Gastrocnemius medialis (tissue), 4 donors: ENCODE measurements around the gene MOBP. TPM values are rescaled to one million over a fixed set of nuclear protein-coding genes. Genes with fewer than 3 reads are reported as not detected.

Experiments
- ATAC-seq, 2 donors: fragments of 150-250 bp; one replicate each; pipeline ENCODE4 v1.9.1; 2016
- DNase-seq, 2 donors: peaks; one replicate each; pipeline ENCODE4 v3.0.0-alpha.2; 2019
- H3K27ac ChIP-seq, 4 donors: fragments of 200-600 bp; sonication (generic); 1 replicate in 1 of 4; 2 replicates in 3 of 4; pipeline ENCODE4 v1.5.1; 2016 to 2018; ENCODE audit warnings: mild to moderate bottlenecking in 2 of 4, moderate library complexity in 1 of 4
- H3K27me3 ChIP-seq, 3 donors: fragments of 200-600 bp; sonication (generic) in 2 of 3; 1 replicate in 1 of 3; 2 replicates in 2 of 3; pipeline versions ENCODE4 v1.5.1 to v1.6.0; 2016 to 2019; ENCODE audit warnings: mild to moderate bottlenecking in 1 of 3, moderate library complexity in 1 of 3
- H3K36me3 ChIP-seq, 2 donors: fragments of 200-600 bp; sonication (generic) in 1 of 2; one replicate each; pipeline ENCODE4 v1.5.1; 2017 to 2018
- H3K4me1 ChIP-seq, 2 donors: fragments of 200-600 bp; sonication (generic) in 1 of 2; one replicate each; pipeline ENCODE4 v1.5.1; 2016 to 2017; ENCODE audit warnings: mild to moderate bottlenecking in 2 of 2
- H3K4me3 ChIP-seq, 4 donors: fragments of 200-600 bp; sonication (generic) in 3 of 4; 1 replicate in 1 of 4; 2 replicates in 3 of 4; pipeline ENCODE4 v1.5.1; 2016 to 2019; ENCODE audit warnings: mild to moderate bottlenecking in 2 of 4
- H3K9me3 ChIP-seq, 3 donors: fragments of 200-600 bp; sonication (generic) in 2 of 3; 1 replicate in 1 of 3; 2 replicates in 2 of 3; pipeline ENCODE4 v1.5.1; 2016 to 2019
- POLR2A ChIP-seq, 2 donors: fragments of 450-650 bp; IDR thresholded peaks; one replicate each; pipeline ENCODE4 v1.6.1; 2017; ENCODE audit warnings: antibody characterized with exemption in 2 of 2, mild to moderate bottlenecking in 2 of 2, moderate library complexity in 2 of 2
- in situ Hi-C, 4 donors: fragments of 200-750 bp; cut with MboI; loops; one replicate each; pipeline versions ENCODE4 v1.15.0 to v1.8.0; 2017; ENCODE audit warnings: low sequenced_read_pairs in 4 of 4
- intact Hi-C: fragments of 100-400 bp; cut with DNase I; formaldehyde crosslinking; loops from one replicate; pipeline ENCODE4 v1.15.1; 2023; ENCODE audit warnings: low total_unique reads
- total RNA-seq, 4 donors: library from RNA; depleted of rRNA; stranded (reverse); fragments of >200 nt; gene quantifications; one replicate each; pipeline versions ENCODE4 v1.1.0 to v1.2.3, GENCODE V29; 2016
- TF ChIP-seq, protein P1 (sequence below), 5 experiments: fragments of 450-650 bp in 3 of 5; fragments of 200-600 bp in 2 of 5; sonication (generic) in 2 of 5; IDR thresholded peaks in 4 of 5; conservative IDR thresholded peaks in 1 of 5; 1 replicate in 4 of 5; 2 replicates in 1 of 5; pipeline ENCODE4 v1.5.1; 2016 to 2019; ENCODE audit warnings: antibody characterized with exemption in 5 of 5, mild to moderate bottlenecking in 3 of 5, moderate library complexity in 3 of 5

Gene MOBP
- total RNA-seq, 4 donors from 2014 or later = not detected

DNA sequence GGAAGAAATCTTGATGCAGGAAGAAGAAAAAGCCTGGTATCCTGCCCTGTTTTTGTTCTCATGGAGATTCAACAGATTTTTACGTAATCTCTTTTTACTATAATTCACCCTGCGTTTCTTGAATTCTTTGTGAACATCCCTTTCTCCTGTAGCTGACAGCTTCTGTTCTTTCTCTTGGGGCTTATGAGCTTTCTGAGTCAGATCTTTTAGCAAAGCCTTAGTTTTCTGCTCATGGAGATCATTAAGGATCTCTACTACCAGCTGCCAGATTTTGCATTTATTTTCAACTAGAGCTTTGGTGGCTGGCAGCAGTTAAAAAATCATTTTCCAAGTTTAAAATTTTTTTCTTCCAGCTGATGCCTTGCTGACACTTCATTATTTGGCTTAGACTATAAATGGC, 51.6 kb downstream of the MOBP start:
- no peak overlapping the region for H3K27ac ChIP-seq
- no peak for ATAC-seq
- H3K4me3 ChIP-seq = no peak overlapping the region
- in situ Hi-C loops (no loop called here), intact Hi-C loops (no loop called here)
- no peaks in the 10 kb centered on the region for H3K9me3 ChIP-seq
- TF ChIP-seq, protein P1, sequence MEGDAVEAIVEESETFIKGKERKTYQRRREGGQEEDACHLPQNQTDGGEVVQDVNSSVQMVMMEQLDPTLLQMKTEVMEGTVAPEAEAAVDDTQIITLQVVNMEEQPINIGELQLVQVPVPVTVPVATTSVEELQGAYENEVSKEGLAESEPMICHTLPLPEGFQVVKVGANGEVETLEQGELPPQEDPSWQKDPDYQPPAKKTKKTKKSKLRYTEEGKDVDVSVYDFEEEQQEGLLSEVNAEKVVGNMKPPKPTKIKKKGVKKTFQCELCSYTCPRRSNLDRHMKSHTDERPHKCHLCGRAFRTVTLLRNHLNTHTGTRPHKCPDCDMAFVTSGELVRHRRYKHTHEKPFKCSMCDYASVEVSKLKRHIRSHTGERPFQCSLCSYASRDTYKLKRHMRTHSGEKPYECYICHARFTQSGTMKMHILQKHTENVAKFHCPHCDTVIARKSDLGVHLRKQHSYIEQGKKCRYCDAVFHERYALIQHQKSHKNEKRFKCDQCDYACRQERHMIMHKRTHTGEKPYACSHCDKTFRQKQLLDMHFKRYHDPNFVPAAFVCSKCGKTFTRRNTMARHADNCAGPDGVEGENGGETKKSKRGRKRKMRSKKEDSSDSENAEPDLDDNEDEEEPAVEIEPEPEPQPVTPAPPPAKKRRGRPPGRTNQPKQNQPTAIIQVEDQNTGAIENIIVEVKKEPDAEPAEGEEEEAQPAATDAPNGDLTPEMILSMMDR (IDR thresholded peaks at IDR 0.05 in 4 of 5, conservative IDR thresholded peaks at IDR 0.05 in 1 of 5) = no peak
- no peak for TF ChIP-seq POLR2A (IDR thresholded peaks at IDR 0.05)
- no peaks in the 10 kb centered on the region for H3K36me3 ChIP-seq
- no peak for DNase-seq
- H3K27me3 ChIP-seq = no peaks in the 10 kb centered on the region
- H3K4me1 ChIP-seq = no peaks in the 10 kb centered on the region

DNA sequence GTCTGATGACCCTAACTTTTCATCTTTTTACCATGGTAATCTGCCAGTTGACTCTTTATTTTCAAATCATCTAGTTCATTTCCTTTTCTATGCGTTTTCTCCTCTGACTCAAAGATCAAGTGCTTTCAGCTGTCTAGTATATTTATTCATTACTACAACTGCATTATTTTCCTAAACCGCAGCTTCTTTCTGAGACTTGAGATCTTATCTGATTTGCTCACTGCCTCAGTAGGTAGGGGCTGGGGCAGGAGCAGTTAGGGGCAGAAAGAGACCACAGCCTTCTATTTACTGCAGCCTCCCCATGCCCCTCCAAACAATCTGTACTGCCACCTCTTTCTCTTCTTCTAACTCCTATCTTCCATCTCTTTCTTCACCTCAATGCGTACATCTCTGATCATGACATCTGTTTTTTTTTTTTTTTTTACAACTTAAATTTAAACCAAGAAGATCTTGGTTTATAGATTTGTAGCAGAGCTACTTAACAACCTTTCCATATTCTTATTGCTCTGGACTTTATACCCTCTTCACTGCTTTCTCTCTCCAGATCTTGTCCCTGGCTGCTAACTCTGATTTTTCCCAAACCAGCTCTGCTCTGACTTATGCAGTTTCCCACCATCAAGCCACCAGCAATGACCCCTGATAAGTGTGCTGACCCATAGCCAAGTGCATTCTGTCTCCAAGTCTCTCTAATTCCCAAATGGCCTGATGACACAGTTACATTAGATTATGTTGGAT, 52.2 kb downstream of the MOBP start:
- no peak overlapping the region for H3K4me3 ChIP-seq
- DNase-seq (no peak), ATAC-seq (no peak)
- no peaks in the 10 kb centered on the region for H3K27me3 ChIP-seq
- H3K36me3 ChIP-seq = no peaks in the 10 kb centered on the region
- intact Hi-C loops = no loop called here
- H3K9me3 ChIP-seq = no peaks in the 10 kb centered on the region
- H3K27ac ChIP-seq = no peak overlapping the region
- H3K4me1 ChIP-seq = no peaks in the 10 kb centered on the region
- in situ Hi-C loops = no loop called here
- no peak for TF ChIP-seq POLR2A (IDR thresholded peaks at IDR 0.05)
- TF ChIP-seq, protein P1 (IDR thresholded peaks at IDR 0.05 in 4 of 5, conservative IDR thresholded peaks at IDR 0.05 in 1 of 5) = no peak

DNA sequence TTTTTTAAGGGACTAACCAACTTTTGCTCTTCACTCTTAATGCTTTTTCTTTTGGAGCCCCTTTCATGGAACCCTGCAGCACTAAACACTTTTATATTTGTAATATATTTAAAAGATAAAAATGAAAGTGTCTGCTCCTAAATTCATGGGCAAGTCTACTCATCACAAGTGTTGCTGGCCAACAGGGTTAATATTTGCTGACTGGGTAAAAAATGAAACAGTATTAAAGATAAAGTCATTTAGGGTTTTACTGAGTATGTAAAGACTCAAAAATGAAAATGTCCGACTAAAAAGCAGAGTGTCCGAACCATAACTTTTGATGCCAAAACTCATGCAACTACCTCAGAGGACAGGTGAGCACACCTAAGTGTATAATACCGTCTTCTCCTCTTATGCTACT, 54.0 kb downstream of the MOBP start:
- TF ChIP-seq, protein P1 (IDR thresholded peaks at IDR 0.05 in 4 of 5, conservative IDR thresholded peaks at IDR 0.05 in 1 of 5) = no peak
- TF ChIP-seq POLR2A (IDR thresholded peaks at IDR 0.05) = no peak
- no peaks in the 10 kb centered on the region for H3K4me1 ChIP-seq
- no peak for ATAC-seq
- DNase-seq = no peak
- H3K27ac ChIP-seq = no peak overlapping the region
- H3K4me3 ChIP-seq = no peak overlapping the region
- no peaks in the 10 kb centered on the region for H3K9me3 ChIP-seq
- in situ Hi-C loops (no loop called here), intact Hi-C loops (no loop called here)
- H3K36me3 ChIP-seq = no peaks in the 10 kb centered on the region
- no peaks in the 10 kb centered on the region for H3K27me3 ChIP-seq

DNA sequence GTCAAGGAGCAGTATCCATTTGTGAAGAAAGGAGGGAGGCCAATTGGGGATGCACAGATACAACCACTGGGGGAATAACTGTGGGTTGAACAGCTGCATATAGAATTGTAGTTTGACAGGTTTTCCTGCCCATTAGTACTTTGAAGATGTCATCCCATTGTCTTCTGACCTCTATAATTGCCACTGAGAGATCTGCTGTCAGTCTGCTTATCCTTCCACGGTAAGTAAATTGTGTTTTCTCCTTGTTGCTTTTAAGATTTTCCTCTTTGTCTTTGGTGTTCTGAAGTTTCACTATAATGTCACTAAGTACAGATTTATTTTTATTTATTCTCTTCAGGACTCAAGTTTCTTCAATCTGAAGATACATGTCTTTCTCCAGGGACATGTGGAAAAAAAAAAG, 56.6 kb downstream of the MOBP start:
- TF ChIP-seq POLR2A (IDR thresholded peaks at IDR 0.05) = no peak
- TF ChIP-seq, protein P1 (IDR thresholded peaks at IDR 0.05 in 4 of 5, conservative IDR thresholded peaks at IDR 0.05 in 1 of 5) = no peak
- no peaks in the 10 kb centered on the region for H3K9me3 ChIP-seq
- intact Hi-C loops = no loop called here
- H3K4me1 ChIP-seq = no peaks in the 10 kb centered on the region
- no peak overlapping the region for H3K4me3 ChIP-seq
- no peak overlapping the region for H3K27ac ChIP-seq
- DNase-seq (no peak), ATAC-seq (no peak)
- H3K27me3 ChIP-seq = no peaks in the 10 kb centered on the region
- in situ Hi-C loops = no loop called here
- no peaks in the 10 kb centered on the region for H3K36me3 ChIP-seq

DNA sequence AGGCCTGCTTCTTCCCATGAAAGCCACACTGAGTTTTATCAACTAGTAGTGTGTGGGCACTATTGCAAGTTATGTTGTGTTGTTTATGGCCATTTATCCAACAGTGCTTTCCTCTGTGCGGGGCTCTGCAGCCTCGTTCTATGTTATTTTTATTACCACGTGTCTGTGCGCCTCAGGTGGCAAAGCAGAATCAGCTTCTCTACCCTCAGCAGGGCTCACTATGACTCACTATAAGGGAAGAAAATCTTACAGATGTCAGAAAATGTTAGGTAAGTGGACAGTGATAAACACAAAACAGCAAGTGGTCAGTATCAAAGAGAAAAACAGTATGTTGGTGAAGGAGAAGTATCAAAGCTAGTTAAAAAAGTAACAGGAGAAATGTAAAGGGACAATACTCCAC, 61.4 kb downstream of the MOBP start:
- in situ Hi-C loops = no loop called here
- intact Hi-C loops = no loop called here
- no peak for DNase-seq
- Histone ChIP-seq H3K36me3 (no peaks in the 10 kb centered on the region), H3K27me3 (no peaks in the 10 kb centered on the region), H3K4me1 (no peaks in the 10 kb centered on the region), H3K27ac (no peak overlapping the region), H3K9me3 (no peaks in the 10 kb centered on the region), H3K4me3 (no peak overlapping the region)
- no peak for TF ChIP-seq POLR2A (IDR thresholded peaks at IDR 0.05)
- TF ChIP-seq, protein P1 (IDR thresholded peaks at IDR 0.05 in 4 of 5, conservative IDR thresholded peaks at IDR 0.05 in 1 of 5) = no peak
- ATAC-seq = no peak
